ENCODE measurements around the gene AFF2. TPM values are rescaled to one million over a fixed set of nuclear protein-coding genes. Genes with fewer than 3 reads are reported as not detected.

The AFF2 gene
- polyA plus RNA-seq, 2 donors, result 0.01 to 0.02 TPM

DNA sequence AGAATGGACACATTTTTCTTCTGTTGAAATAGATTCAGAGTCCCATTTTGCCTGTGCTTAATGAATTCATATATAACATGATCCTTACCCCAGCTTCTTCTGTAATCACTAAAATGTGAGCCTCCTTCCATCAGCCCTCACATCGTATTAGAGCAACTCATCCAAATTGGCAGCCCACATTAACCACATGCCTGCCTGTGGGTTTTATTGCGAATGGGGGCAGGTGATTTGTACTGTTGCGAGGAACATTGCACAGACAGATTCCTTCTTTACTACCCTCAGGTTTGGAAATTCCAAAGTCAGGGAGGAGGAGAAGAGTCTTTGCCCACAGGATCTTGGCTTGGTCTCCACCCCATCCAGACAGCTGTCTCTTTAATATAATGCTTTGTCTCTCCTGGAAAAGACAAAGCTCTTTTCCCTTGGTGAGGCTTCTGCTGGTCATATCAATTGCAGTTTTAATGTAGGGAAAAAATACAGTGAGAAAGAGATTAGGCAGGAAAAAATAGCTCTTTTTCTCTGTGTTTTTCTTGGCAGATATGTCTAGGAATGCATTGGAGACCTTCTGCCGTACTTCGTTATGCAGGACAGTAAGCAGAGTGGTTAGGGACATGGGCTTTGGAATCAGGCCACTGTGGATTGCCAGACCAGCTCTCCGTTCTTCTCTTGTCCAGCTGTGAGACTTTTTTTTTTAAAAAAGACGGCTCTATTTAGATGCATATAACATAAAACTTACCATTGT lies 371.2 kb downstream of the AFF2 start:
- Histone ChIP-seq H3K4me3 (ENCODE audit: low read depth in 1 of 2, low read length in 2 of 2) (no peak overlapping the region), H3K4me1 (ENCODE audit: control insufficient read depth in 2 of 2, insufficient read depth in 2 of 2, low read length in 1 of 2) (no peaks in the 10 kb centered on the region), H3K36me3 (ENCODE audit: control insufficient read depth in 2 of 2, insufficient read depth in 2 of 2, low read length in 1 of 2) (no peaks in the 10 kb centered on the region), H3K27me3 (ENCODE audit: control insufficient read depth in 1 of 2, insufficient read depth in 2 of 2, low read length in 2 of 2) (no peaks in the 10 kb centered on the region), H3K9me3 (ENCODE audit: control insufficient read depth in 2 of 2, insufficient read depth in 1 of 2, low read depth in 1 of 2, low read length in 1 of 2) (no peaks in the 10 kb centered on the region), H3K27ac (ENCODE audit: low read depth in 2 of 2, low read length in 1 of 2) (no peak overlapping the region)
- WGBS, 2 donors, result 60 to 82% methylated on average over 7 of the region's 7 CpGs

DNA sequence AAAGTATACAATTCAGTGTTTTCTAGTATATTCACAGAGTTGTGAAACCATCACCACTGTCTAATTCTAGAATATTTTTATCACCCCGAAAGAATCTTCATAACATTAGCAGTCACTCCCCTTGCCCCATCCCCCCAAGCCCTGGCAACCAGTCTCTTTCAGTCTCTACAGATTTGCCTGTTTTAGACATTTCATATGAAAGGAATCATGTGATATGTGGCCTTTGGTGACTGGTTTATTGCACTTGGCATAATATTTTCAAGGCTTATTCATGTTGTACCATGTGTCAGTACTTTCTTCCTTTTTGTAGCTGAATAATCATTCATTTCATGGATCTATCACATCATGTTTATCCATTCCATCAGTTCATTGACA lies 371.7 kb downstream of the AFF2 start:
- H3K36me3 ChIP-seq (ENCODE audit: control insufficient read depth in 2 of 2, insufficient read depth in 2 of 2, low read length in 1 of 2), result no peaks in the 10 kb centered on the region
- no peaks in the 10 kb centered on the region for H3K4me1 ChIP-seq (ENCODE audit: control insufficient read depth in 2 of 2, insufficient read depth in 2 of 2, low read length in 1 of 2)
- WGBS, 2 donors, result 61 to 62% methylated on average over 1 of the region's 1 CpG
- no peaks in the 10 kb centered on the region for H3K27me3 ChIP-seq (ENCODE audit: control insufficient read depth in 1 of 2, insufficient read depth in 2 of 2, low read length in 2 of 2)
- H3K4me3 ChIP-seq (ENCODE audit: low read depth in 1 of 2, low read length in 2 of 2), result no peak overlapping the region
- H3K27ac ChIP-seq (ENCODE audit: low read depth in 2 of 2, low read length in 1 of 2), result no peak overlapping the region
- H3K9me3 ChIP-seq (ENCODE audit: control insufficient read depth in 2 of 2, insufficient read depth in 1 of 2, low read depth in 1 of 2, low read length in 1 of 2), result no peaks in the 10 kb centered on the region

DNA sequence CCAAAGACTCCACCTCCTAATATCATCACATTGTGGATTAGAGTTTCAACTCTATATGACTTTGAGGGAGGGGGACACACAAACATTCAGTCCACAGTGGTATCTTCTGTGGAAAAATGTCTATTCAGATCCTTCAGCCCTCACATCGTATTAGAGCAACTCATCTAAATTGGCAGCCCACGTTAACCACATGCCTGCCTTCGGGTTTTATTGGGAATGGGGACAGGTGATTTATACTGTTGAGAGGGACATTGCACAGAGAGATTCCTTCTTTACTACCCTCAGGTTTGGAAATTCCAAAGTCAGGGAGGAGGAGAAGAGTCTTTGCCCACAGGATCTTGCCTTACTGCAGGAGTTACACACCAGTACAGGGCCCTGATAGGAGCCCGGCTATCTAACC lies 372.5 kb downstream of the AFF2 start:
- no peaks in the 10 kb centered on the region for H3K4me1 ChIP-seq (ENCODE audit: control insufficient read depth in 2 of 2, insufficient read depth in 2 of 2, low read length in 1 of 2)
- 62 to 67% methylated on average over 4 of the region's 4 CpGs for whole genome bisulfite sequencing, 2 donors
- no peak overlapping the region for H3K4me3 ChIP-seq (ENCODE audit: low read depth in 1 of 2, low read length in 2 of 2)
- no peaks in the 10 kb centered on the region for H3K27me3 ChIP-seq (ENCODE audit: control insufficient read depth in 1 of 2, insufficient read depth in 2 of 2, low read length in 2 of 2)
- H3K27ac ChIP-seq (ENCODE audit: low read depth in 2 of 2, low read length in 1 of 2), result no peak overlapping the region
- no peaks in the 10 kb centered on the region for H3K36me3 ChIP-seq (ENCODE audit: control insufficient read depth in 2 of 2, insufficient read depth in 2 of 2, low read length in 1 of 2)
- H3K9me3 ChIP-seq (ENCODE audit: control insufficient read depth in 2 of 2, insufficient read depth in 1 of 2, low read depth in 1 of 2, low read length in 1 of 2), result no peaks in the 10 kb centered on the region

DNA sequence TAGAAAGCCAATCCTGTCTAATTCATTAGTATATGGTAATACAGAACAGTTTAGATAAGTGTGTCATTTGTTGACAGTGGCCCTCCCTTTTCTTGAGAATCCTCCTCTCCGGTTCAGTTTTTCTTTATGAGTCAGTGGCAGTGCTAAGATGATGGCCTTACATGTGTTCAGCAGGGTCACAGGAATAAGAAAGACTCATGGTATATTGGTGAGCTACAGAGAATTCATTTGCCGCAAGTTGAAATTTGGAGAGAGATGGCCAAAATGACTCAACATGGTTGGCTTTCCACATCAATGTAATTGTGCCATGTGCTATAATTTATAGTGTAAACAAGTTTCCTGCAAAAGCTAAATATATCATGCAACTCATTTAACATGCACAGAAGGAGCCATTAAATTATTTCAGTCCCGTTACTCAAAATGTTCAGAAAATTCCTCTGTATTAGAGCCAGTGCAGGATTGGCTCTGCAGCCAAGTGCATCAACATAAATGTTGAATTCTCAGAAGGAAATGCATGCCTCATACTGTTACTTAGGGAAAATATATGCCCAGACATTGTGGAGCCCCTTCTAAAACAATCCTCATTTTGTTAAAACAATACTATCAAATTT lies 374.3 kb downstream of the AFF2 start:
- no peaks in the 10 kb centered on the region for H3K36me3 ChIP-seq (ENCODE audit: control insufficient read depth in 2 of 2, insufficient read depth in 2 of 2, low read length in 1 of 2)
- no peaks in the 10 kb centered on the region for H3K4me1 ChIP-seq (ENCODE audit: control insufficient read depth in 2 of 2, insufficient read depth in 2 of 2, low read length in 1 of 2)
- H3K27me3 ChIP-seq (ENCODE audit: control insufficient read depth in 1 of 2, insufficient read depth in 2 of 2, low read length in 2 of 2), result no peaks in the 10 kb centered on the region
- H3K4me3 ChIP-seq (ENCODE audit: low read depth in 1 of 2, low read length in 2 of 2), result no peak overlapping the region
- 59 to 72% methylated on average over 3 of the region's 3 CpGs for WGBS, 2 donors
- no peaks in the 10 kb centered on the region for H3K9me3 ChIP-seq (ENCODE audit: control insufficient read depth in 2 of 2, insufficient read depth in 1 of 2, low read depth in 1 of 2, low read length in 1 of 2)
- H3K27ac ChIP-seq (ENCODE audit: low read depth in 2 of 2, low read length in 1 of 2), result no peak overlapping the region

DNA sequence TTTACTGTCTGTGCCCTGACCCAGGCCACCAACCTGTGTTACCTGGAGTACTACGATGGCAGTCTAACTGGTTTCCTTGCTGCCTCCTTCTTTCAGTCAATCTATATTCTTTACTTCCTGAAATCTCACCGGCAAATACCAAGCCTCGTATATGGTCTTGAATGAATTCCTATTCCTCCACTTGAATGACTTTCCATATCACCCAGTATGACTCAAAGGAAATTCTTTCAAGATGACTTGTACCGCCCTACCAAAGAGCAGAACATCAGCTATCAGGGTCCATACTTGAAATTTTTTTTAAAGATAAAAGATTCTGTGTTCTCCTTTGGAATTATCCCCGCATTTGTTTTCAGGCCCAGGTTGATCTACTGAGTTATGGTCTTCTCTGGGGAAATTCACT lies 378.0 kb downstream of the AFF2 start:
- Histone ChIP-seq H3K27ac (ENCODE audit: low read depth in 2 of 2, low read length in 1 of 2) (no peak overlapping the region), H3K9me3 (ENCODE audit: control insufficient read depth in 2 of 2, insufficient read depth in 1 of 2, low read depth in 1 of 2, low read length in 1 of 2) (no peaks in the 10 kb centered on the region), H3K36me3 (ENCODE audit: control insufficient read depth in 2 of 2, insufficient read depth in 2 of 2, low read length in 1 of 2) (no peaks in the 10 kb centered on the region), H3K4me1 (ENCODE audit: control insufficient read depth in 2 of 2, insufficient read depth in 2 of 2, low read length in 1 of 2) (no peaks in the 10 kb centered on the region), H3K4me3 (ENCODE audit: low read depth in 1 of 2, low read length in 2 of 2) (no peak overlapping the region), H3K27me3 (ENCODE audit: control insufficient read depth in 1 of 2, insufficient read depth in 2 of 2, low read length in 2 of 2) (no peaks in the 10 kb centered on the region)
- WGBS, 2 donors, result 83 to 89% methylated on average over 5 of the region's 5 CpGs

DNA sequence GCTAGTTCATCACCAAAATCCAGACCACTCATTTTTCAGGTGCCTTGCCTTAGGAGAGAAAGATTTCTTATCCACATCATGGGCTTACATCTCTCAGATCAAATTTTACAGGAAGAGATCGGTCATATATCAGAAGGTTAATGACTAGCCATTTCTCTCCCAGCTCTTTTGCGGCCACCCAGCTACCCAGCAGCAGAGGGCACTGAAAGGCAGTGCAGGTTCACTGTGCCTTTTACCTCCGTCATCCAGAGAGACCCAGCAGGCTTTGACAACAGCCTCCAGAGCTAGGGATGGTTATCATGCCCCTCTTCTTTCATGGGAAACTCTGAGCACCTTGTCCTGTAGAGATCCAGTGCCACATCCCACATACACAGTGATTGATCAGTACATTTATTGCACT lies 384.8 kb downstream of the AFF2 start:
- no peak overlapping the region for H3K27ac ChIP-seq (ENCODE audit: low read depth in 2 of 2, low read length in 1 of 2)
- 55 to 79% methylated on average over 3 of the region's 3 CpGs for WGBS, 2 donors
- H3K27me3 ChIP-seq (ENCODE audit: control insufficient read depth in 1 of 2, insufficient read depth in 2 of 2, low read length in 2 of 2), result no peaks in the 10 kb centered on the region
- H3K4me1 ChIP-seq (ENCODE audit: control insufficient read depth in 2 of 2, insufficient read depth in 2 of 2, low read length in 1 of 2), result no peaks in the 10 kb centered on the region
- H3K9me3 ChIP-seq (ENCODE audit: control insufficient read depth in 2 of 2, insufficient read depth in 1 of 2, low read depth in 1 of 2, low read length in 1 of 2), result no peaks in the 10 kb centered on the region
- H3K4me3 ChIP-seq (ENCODE audit: low read depth in 1 of 2, low read length in 2 of 2), result no peak overlapping the region
- H3K36me3 ChIP-seq (ENCODE audit: control insufficient read depth in 2 of 2, insufficient read depth in 2 of 2, low read length in 1 of 2), result no peaks in the 10 kb centered on the region

DNA sequence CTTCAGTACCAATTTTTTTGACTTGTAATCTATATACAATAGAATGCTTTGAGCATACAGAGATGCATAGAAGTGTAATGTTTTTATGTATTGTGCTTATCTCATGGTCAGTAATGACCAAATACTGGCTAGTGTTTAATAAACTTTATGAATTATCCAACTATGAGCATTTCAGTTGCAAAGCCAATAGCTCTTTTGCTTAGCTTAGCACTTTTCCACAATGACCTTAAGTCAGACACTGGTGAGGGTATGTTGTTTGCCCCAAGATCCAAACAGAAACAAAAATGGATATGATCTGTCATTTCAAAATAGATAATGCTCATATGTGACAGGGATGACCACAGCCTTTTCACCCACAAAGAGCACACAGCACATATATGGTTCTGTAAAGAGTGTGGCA lies 393.0 kb downstream of the AFF2 start:
- Histone ChIP-seq H3K4me3 (ENCODE audit: low read depth in 1 of 2, low read length in 2 of 2) (no peak overlapping the region), H3K4me1 (ENCODE audit: control insufficient read depth in 2 of 2, insufficient read depth in 2 of 2, low read length in 1 of 2) (no peaks in the 10 kb centered on the region), H3K36me3 (ENCODE audit: control insufficient read depth in 2 of 2, insufficient read depth in 2 of 2, low read length in 1 of 2) (no peaks in the 10 kb centered on the region), H3K9me3 (ENCODE audit: control insufficient read depth in 2 of 2, insufficient read depth in 1 of 2, low read depth in 1 of 2, low read length in 1 of 2) (no peaks in the 10 kb centered on the region), H3K27me3 (ENCODE audit: control insufficient read depth in 1 of 2, insufficient read depth in 2 of 2, low read length in 2 of 2) (no peaks in the 10 kb centered on the region), H3K27ac (ENCODE audit: low read depth in 2 of 2, low read length in 1 of 2) (no peak overlapping the region)

DNA sequence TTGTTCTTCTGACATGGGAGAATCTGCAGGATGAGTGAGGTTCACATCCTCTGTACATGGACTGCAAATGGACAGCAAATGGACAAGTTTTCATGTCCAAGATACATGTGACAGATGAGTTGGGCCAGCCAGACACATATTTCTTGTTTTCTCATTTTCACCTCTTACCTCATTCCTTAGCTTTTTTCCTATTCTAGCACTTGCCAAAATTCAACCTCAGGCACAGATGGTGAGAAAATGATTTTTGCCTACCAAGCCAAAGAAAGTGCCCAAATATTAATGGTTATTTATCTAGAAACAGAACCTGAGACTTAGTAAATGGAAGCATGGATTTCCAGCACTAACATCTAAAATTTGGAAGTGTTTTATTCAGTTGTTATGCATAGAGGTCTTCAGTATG lies 402.2 kb downstream of the AFF2 start:
- Histone ChIP-seq H3K36me3 (ENCODE audit: control insufficient read depth in 2 of 2, insufficient read depth in 2 of 2, low read length in 1 of 2) (no peaks in the 10 kb centered on the region), H3K4me3 (ENCODE audit: low read depth in 1 of 2, low read length in 2 of 2) (no peak overlapping the region), H3K27me3 (ENCODE audit: control insufficient read depth in 1 of 2, insufficient read depth in 2 of 2, low read length in 2 of 2) (no peaks in the 10 kb centered on the region), H3K4me1 (ENCODE audit: control insufficient read depth in 2 of 2, insufficient read depth in 2 of 2, low read length in 1 of 2) (no peaks in the 10 kb centered on the region), H3K9me3 (ENCODE audit: control insufficient read depth in 2 of 2, insufficient read depth in 1 of 2, low read depth in 1 of 2, low read length in 1 of 2) (peaks cover 0 to 5% of the 10 kb centered on the region in 2 donors), H3K27ac (ENCODE audit: low read depth in 2 of 2, low read length in 1 of 2) (no peak overlapping the region)

DNA sequence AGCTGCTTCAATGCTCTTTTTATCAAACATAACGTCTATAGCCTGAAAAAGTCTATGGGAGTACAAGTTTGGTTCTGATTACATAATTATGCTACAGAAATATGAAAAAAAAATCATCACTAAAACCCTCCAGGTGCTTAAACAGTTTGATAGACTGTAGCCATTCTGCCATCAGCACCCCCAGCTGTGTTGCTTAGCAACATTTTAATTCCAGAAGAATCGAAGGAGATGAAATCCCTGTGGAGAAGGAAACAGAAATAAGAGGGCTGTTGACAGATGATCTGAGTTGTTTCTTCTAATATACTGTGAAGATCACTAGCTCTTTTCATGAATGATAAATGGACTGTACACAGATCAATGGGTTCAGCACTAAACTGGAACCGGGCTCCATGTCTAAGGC lies 402.8 kb downstream of the AFF2 start:
- 62 to 74% methylated on average over 3 of the region's 3 CpGs for WGBS, 2 donors
- H3K36me3 ChIP-seq (ENCODE audit: control insufficient read depth in 2 of 2, insufficient read depth in 2 of 2, low read length in 1 of 2), result no peaks in the 10 kb centered on the region

DNA sequence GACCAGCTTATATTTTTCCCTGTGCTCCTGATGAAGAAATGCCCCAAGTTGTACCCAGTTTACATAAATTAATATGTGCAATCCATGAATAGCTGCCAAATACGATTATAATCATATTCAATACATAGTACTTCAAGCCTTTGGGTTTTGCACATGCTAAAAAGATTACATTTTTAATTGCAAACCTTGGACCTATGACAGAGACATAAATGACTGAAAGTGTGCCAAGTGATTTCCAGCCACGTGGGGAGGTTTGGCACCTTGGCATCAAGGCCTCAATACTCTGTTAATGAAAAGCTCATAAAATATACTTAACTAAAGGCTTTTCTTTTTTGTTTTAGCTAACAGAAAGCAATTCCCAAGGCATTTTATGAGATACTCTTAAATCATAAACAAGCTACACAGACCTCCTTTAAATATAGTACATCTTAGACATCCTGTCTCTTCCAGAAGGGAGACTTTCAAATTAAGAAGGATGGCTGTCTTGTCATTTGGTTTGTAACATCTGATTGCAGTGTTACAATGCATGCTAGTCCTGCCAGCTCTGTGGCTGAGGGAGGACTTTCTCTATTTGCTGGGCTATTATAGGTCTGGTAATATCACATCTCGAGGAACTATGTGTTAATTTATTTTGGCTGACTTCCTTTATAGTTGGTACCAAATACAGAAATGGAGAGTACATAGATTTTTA lies 404.1 kb downstream of the AFF2 start:
- no peaks in the 10 kb centered on the region for H3K4me1 ChIP-seq (ENCODE audit: control insufficient read depth in 2 of 2, insufficient read depth in 2 of 2, low read length in 1 of 2)
- 28 to 34% methylated on average over 3 of the region's 3 CpGs for WGBS, 2 donors
- H3K27me3 ChIP-seq (ENCODE audit: control insufficient read depth in 1 of 2, insufficient read depth in 2 of 2, low read length in 2 of 2), result no peaks in the 10 kb centered on the region
- peaks cover 0 to 5% of the 10 kb centered on the region in 2 donors for H3K9me3 ChIP-seq (ENCODE audit: control insufficient read depth in 2 of 2, insufficient read depth in 1 of 2, low read depth in 1 of 2, low read length in 1 of 2)
- H3K36me3 ChIP-seq (ENCODE audit: control insufficient read depth in 2 of 2, insufficient read depth in 2 of 2, low read length in 1 of 2), result no peaks in the 10 kb centered on the region
- H3K4me3 ChIP-seq (ENCODE audit: low read depth in 1 of 2, low read length in 2 of 2), result no peak overlapping the region
- H3K27ac ChIP-seq (ENCODE audit: low read depth in 2 of 2, low read length in 1 of 2), result no peak overlapping the region

More for the DNA sequence above, 402.8 kb downstream of the AFF2 start:
- H3K4me1 ChIP-seq (ENCODE audit: control insufficient read depth in 2 of 2, insufficient read depth in 2 of 2, low read length in 1 of 2), result no peaks in the 10 kb centered on the region
- no peak overlapping the region for H3K27ac ChIP-seq (ENCODE audit: low read depth in 2 of 2, low read length in 1 of 2)
- no peaks in the 10 kb centered on the region for H3K27me3 ChIP-seq (ENCODE audit: control insufficient read depth in 1 of 2, insufficient read depth in 2 of 2, low read length in 2 of 2)
- peaks cover 0 to 5% of the 10 kb centered on the region in 2 donors for H3K9me3 ChIP-seq (ENCODE audit: control insufficient read depth in 2 of 2, insufficient read depth in 1 of 2, low read depth in 1 of 2, low read length in 1 of 2)
- H3K4me3 ChIP-seq (ENCODE audit: low read depth in 1 of 2, low read length in 2 of 2), result no peak overlapping the region
